Keratinocyte (primary cell): ENCODE data around the gene PIK3C3. TPM values are rescaled to one million over a fixed set of nuclear protein-coding genes. Genes with fewer than 3 reads are reported as not detected.

ENCODE experiments used
- DNase-seq: peaks from one replicate; pipeline ENCODE4 v3.0.0-alpha.2; 2011; ENCODE audit warnings: low read depth, missing footprints, low spot score
- FAIRE-seq: peaks from 2 replicates; lab custom pipeline; 2011; peaks lifted over from hg19 to GRCh38; lab: Jason Lieb, UNC
- H2AFZ ChIP-seq: 2 replicates; pipeline ENCODE4 v1.6.0; 2012; ENCODE audit warnings: low read length, control low read depth, inconsistent platforms; ENCODE audit not compliant: control insufficient read depth
- H3K27ac ChIP-seq: 2 replicates; pipeline ENCODE4 v1.5.1; 2011; ENCODE audit warnings: low read length; ENCODE audit not compliant: control insufficient read depth, insufficient read depth
- H3K27me3 ChIP-seq: 3 replicates; pipeline ENCODE4 v1.6.0; 2011; ENCODE audit warnings: low read length; ENCODE audit not compliant: control insufficient read depth, insufficient read depth; ENCODE audit errors: extremely low read depth
- H3K36me3 ChIP-seq, 2 experiments: 2 replicates in 1 of 2; 3 replicates in 1 of 2; pipeline ENCODE4 v1.5.1; 2011; ENCODE audit warnings: low read length in 2 of 2, mild to moderate bottlenecking in 1 of 2; ENCODE audit not compliant: control insufficient read depth in 2 of 2, insufficient read depth in 2 of 2; ENCODE audit errors: extremely low read depth in 1 of 2
- H3K4me1 ChIP-seq: 3 replicates; pipeline ENCODE4 v1.5.1; 2011; ENCODE audit warnings: low read length; ENCODE audit not compliant: control insufficient read depth, insufficient read depth; ENCODE audit errors: extremely low read depth
- H3K4me2 ChIP-seq: 3 replicates; pipeline ENCODE4 v1.6.0; 2011; ENCODE audit warnings: low read depth, low read length; ENCODE audit not compliant: control insufficient read depth, insufficient read depth; ENCODE audit errors: extremely low read depth
- H3K4me3 ChIP-seq, 3 experiments: fragments of 200-600 bp in 1 of 3; sonication (generic) in 1 of 3; 2 replicates in 2 of 3; 3 replicates in 1 of 3; pipeline ENCODE4 v1.5.1; 2011 to 2016; ENCODE audit warnings: low read length in 3 of 3, mild to moderate bottlenecking in 3 of 3, control low read depth in 2 of 3, inconsistent platforms in 1 of 3, low read depth in 1 of 3, mixed read lengths in 1 of 3, mixed run types in 1 of 3, moderate library complexity in 1 of 3; ENCODE audit not compliant: control insufficient read depth in 2 of 3, insufficient read depth in 2 of 3; ENCODE audit errors: extremely low read depth in 1 of 3
- H3K79me2 ChIP-seq: 2 replicates; pipeline ENCODE4 v1.6.0; 2012; ENCODE audit warnings: low read length; ENCODE audit not compliant: control insufficient read depth, insufficient read depth
- H3K9ac ChIP-seq: 3 replicates; pipeline ENCODE4 v1.6.0; 2011; ENCODE audit warnings: low read length; ENCODE audit not compliant: control insufficient read depth, insufficient read depth; ENCODE audit errors: extremely low read depth
- H3K9me1 ChIP-seq: 3 replicates; pipeline ENCODE4 v1.6.0; 2011; ENCODE audit warnings: low read length; ENCODE audit not compliant: control insufficient read depth, insufficient read depth; ENCODE audit errors: extremely low read depth
- H3K9me3 ChIP-seq: 2 replicates; pipeline ENCODE4 v1.5.1; 2012; ENCODE audit warnings: low read depth, low read length; ENCODE audit not compliant: control insufficient read depth
- H4K20me1 ChIP-seq: 3 replicates; pipeline ENCODE4 v1.6.0; 2011; ENCODE audit warnings: low read length; ENCODE audit not compliant: control insufficient read depth, insufficient read depth; ENCODE audit errors: extremely low read depth
- CTCF ChIP-seq, 3 experiments: IDR thresholded peaks in 1 of 3; conservative IDR thresholded peaks in 1 of 3; optimal IDR thresholded peaks in 1 of 3; 2 replicates in 2 of 3; 3 replicates in 1 of 3; pipeline versions ENCODE3 to v1.5.1; 2011; ENCODE audit warnings: low read length in 3 of 3, mild to moderate bottlenecking in 3 of 3, moderate library complexity in 2 of 3, control low read depth in 1 of 3, inconsistent platforms in 1 of 3; ENCODE audit not compliant: insufficient read depth in 2 of 3; ENCODE audit errors: extremely low read depth in 1 of 3
- EZH2 ChIP-seq: IDR thresholded peaks from one replicate; pipeline ENCODE4 v1.6.1; 2012; ENCODE audit warnings: inconsistent platforms, mild to moderate bottlenecking, low read length, moderate library complexity
- dilution Hi-C: fragments of 300-500 bp; cut with MboI; formaldehyde crosslinking; loops from one replicate; pipeline ENCODE4 v1.7.0; 2020; ENCODE audit warnings: low sequenced_read_pairs; ENCODE audit not compliant: extremely low pct_ligation_motif_present
- polyA plus RNA-seq, 5 experiments: library from polyadenylated mRNA; depleted of rRNA in 3 of 5; stranded (reverse) in 3 of 5; stranded (forward) in 1 of 5; unstranded in 1 of 5; fragments of >200 nt; gene quantifications; 1 replicate in 1 of 5; 2 replicates in 3 of 5; 3 replicates in 1 of 5; pipeline versions ENCODE4 v1.2.1 to v1.2.3, GENCODE V29; 2011 to 2012; ENCODE audit warnings: missing spikeins in 2 of 5, low read depth in 1 of 5, low replicate concordance in 1 of 5

PIK3C3 gene
- polyA plus RNA-seq, 1 donor (not counting 4 experiments of a cell fraction or from before 2014, with no cell fraction given), result 65.0 TPM

- H3K4me3 ChIP-seq, result no peak overlapping the region
- H3K27me3 ChIP-seq, result no peaks in the 10 kb centered on the region
- dilution Hi-C loops, result no loop called here
- H3K4me1 ChIP-seq, result no peaks in the 10 kb centered on the region
- H3K9me1 ChIP-seq, result no peaks in the 10 kb centered on the region
- no peak overlapping the region for H3K4me2 ChIP-seq
- H3K9me3 ChIP-seq, result no peaks in the 10 kb centered on the region
- H4K20me1 ChIP-seq, result no peaks in the 10 kb centered on the region
- H3K9ac ChIP-seq, result no peak overlapping the region
- DNase-seq, result no peak
- peaks cover under 1 to 4% of the 10 kb centered on the region in 2 experiments for H3K36me3 ChIP-seq
- H3K27ac ChIP-seq, result no peak overlapping the region
- H2AFZ ChIP-seq, result no peak overlapping the region
- H3K79me2 ChIP-seq, result no peaks in the 10 kb centered on the region
- FAIRE-seq, result no peak
- no peak for TF ChIP-seq CTCF (optimal IDR thresholded peaks at IDR 0.05 in 1 of 3, IDR thresholded peaks at IDR 0.05 in 1 of 3, conservative IDR thresholded peaks at IDR 0.05 in 1 of 3; ENCODE audit: extremely low read depth in 1 of 3, insufficient read depth in 2 of 3, low read length in 3 of 3)
These were observed 69.1 kb downstream of the PIK3C3 start for GRCh38 chr18:42024131-42024530.

DNA sequence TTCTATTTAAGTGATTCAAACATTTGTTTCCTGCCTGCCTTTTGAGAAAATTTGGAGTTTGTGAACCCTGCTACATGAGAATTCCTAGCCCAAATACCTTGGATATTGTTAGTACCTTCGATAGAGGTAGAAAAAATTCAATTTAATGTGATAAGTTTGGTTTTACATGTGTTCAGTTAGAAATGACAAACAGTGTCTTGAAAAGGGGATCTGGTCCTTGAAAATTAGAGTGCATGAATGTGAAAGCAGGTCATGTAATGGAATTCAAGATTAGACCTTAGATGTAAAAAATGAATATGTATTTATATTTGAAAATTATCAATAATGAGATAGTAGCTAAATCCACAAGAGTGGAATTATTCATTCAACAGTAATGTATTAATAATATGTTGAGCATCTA lies 70.5 kb downstream of the PIK3C3 start:
- no peaks in the 10 kb centered on the region for H3K9me3 ChIP-seq
- peaks cover 6 to 10% of the 10 kb centered on the region in 2 experiments for H3K36me3 ChIP-seq
- no peak overlapping the region for H3K27ac ChIP-seq
- TF ChIP-seq EZH2, result no peak
- TF ChIP-seq CTCF (optimal IDR thresholded peaks at IDR 0.05 in 1 of 3, IDR thresholded peaks at IDR 0.05 in 1 of 3, conservative IDR thresholded peaks at IDR 0.05 in 1 of 3; ENCODE audit: extremely low read depth in 1 of 3, insufficient read depth in 2 of 3, low read length in 3 of 3), result no peak
- no peak for DNase-seq
- dilution Hi-C loops, result no loop called here
- H4K20me1 ChIP-seq, result no peaks in the 10 kb centered on the region
- no peaks in the 10 kb centered on the region for H3K4me1 ChIP-seq
- H3K9me1 ChIP-seq, result no peaks in the 10 kb centered on the region
- H3K4me3 ChIP-seq, result no peak overlapping the region
- H2AFZ ChIP-seq, result no peak overlapping the region
- H3K9ac ChIP-seq, result no peak overlapping the region
- H3K4me2 ChIP-seq, result no peak overlapping the region
- FAIRE-seq, result no peak
- no peaks in the 10 kb centered on the region for H3K79me2 ChIP-seq
- H3K27me3 ChIP-seq, result no peaks in the 10 kb centered on the region
